IMR-90 (cell line): ENCODE data around the gene SPARC. TPM values are rescaled to one million over a fixed set of nuclear protein-coding genes. Genes with fewer than 3 reads are reported as not detected.

Experiments
- ATAC-seq: fragments of 200-7000 bp; cut with Tn5 transposase; 2 replicates; pipeline ENCODE4 v1.9.1; 2020; ENCODE audit warnings: low read depth, mild to moderate bottlenecking, moderate library complexity
- BruUV-seq: library from RNA; stranded (reverse); fragments of 400-500 nt; replicated peaks from 2 replicates; lab custom pipeline; 2021; lab: Mats Ljungman, UMichigan
- CTCF ChIA-PET: fragments of 300-600 bp; formaldehyde crosslinking; extraction: SDS; loops from one replicate; lab custom pipeline; 2021; ENCODE audit warnings: antibody characterized with exemption; lab: Yijun Ruan, JAX
- POLR2A ChIA-PET: fragments of 300-600 bp; sonication (Branson Sonifier 250); formaldehyde crosslinking; loops from one replicate; lab custom pipeline; 2022; ENCODE audit warnings: antibody characterized with exemption; ENCODE audit not compliant: unreplicated experiment; lab: Charles Lee
- DNase-seq: peaks from one replicate; pipeline ENCODE4 v3.0.0; 2013
- H2AFZ ChIP-seq: replicated peaks from 2 replicates; pipeline ENCODE3; 2013; ENCODE audit warnings: low read length, mild to moderate bottlenecking; ENCODE audit not compliant: poor library complexity
- H2AK5ac ChIP-seq: 2 replicates; pipeline ENCODE4 v1.6.1; 2013; ENCODE audit warnings: low read depth, low read length, inconsistent platforms
- H2AK9ac ChIP-seq: replicated peaks from 2 replicates; pipeline ENCODE3; 2013; ENCODE audit warnings: mild to moderate bottlenecking, low read depth, low read length, moderate library complexity; ENCODE audit not compliant: poor library complexity
- H2BK120ac ChIP-seq: 2 replicates; pipeline ENCODE4 v1.6.1; 2013; ENCODE audit warnings: low read depth, low read length, inconsistent platforms
- H2BK15ac ChIP-seq: 3 replicates; pipeline ENCODE4 v1.6.1; 2013; ENCODE audit warnings: low read depth, low read length, inconsistent platforms
- H2BK20ac ChIP-seq: 2 replicates; pipeline ENCODE4 v1.6.1; 2013; ENCODE audit warnings: low read depth, mild to moderate bottlenecking, inconsistent platforms, low read length, moderate library complexity
- H2BK5ac ChIP-seq: 2 replicates; pipeline ENCODE4 v1.6.1; 2013; ENCODE audit warnings: mild to moderate bottlenecking, low read depth, low read length, inconsistent platforms; ENCODE audit not compliant: poor library complexity, severe bottlenecking
- H3K14ac ChIP-seq: replicated peaks from 2 replicates; pipeline ENCODE4 v1.6.1; 2013; ENCODE audit warnings: low read depth, low read length, inconsistent platforms
- H3K18ac ChIP-seq: 2 replicates; pipeline ENCODE4 v1.6.1; 2013; ENCODE audit warnings: low read depth, low read length, control low read depth
- H3K23ac ChIP-seq: 2 replicates; pipeline ENCODE4 v1.6.1; 2013; ENCODE audit warnings: low read depth, low read length, inconsistent platforms
- H3K27ac ChIP-seq: 2 replicates; pipeline ENCODE4 v1.5.1; 2013; ENCODE audit warnings: mild to moderate bottlenecking, control low read depth, low read length; ENCODE audit not compliant: insufficient read depth
- H3K27me3 ChIP-seq: 2 replicates; pipeline ENCODE4 v1.6.1; 2013; ENCODE audit warnings: low read length; ENCODE audit not compliant: control insufficient read depth, insufficient read depth
- H3K36me3 ChIP-seq: 2 replicates; pipeline ENCODE4 v1.6.1; 2013; ENCODE audit warnings: low read length, mixed read lengths; ENCODE audit not compliant: control insufficient read depth, insufficient read depth
- H3K4ac ChIP-seq: 2 replicates; pipeline ENCODE4 v1.6.1; 2013; ENCODE audit warnings: low read depth, low read length, inconsistent platforms
- H3K4me1 ChIP-seq: 2 replicates; pipeline ENCODE4 v1.6.1; 2013; ENCODE audit warnings: low read length, mixed read lengths; ENCODE audit not compliant: control insufficient read depth, insufficient read depth
- H3K4me2 ChIP-seq: 2 replicates; pipeline ENCODE4 v1.6.1; 2013; ENCODE audit warnings: low read depth, mild to moderate bottlenecking, control low read depth, low read length, moderate library complexity
- H3K4me3 ChIP-seq: 2 replicates; pipeline ENCODE4 v1.5.1; 2013; ENCODE audit warnings: low read depth, mild to moderate bottlenecking, control low read depth, low read length, moderate library complexity; ENCODE audit not compliant: insufficient read depth
- H3K56ac ChIP-seq: 2 replicates; pipeline ENCODE4 v1.6.1; 2013; ENCODE audit warnings: low read length, inconsistent platforms; ENCODE audit not compliant: insufficient read depth; ENCODE audit errors: extremely low read depth
- H3K79me1 ChIP-seq, 2 experiments: 2 replicates each; pipeline ENCODE4 v1.6.1; 2013; ENCODE audit warnings: low read length in 2 of 2, inconsistent platforms in 1 of 2, low read depth in 1 of 2
- H3K9ac ChIP-seq: 2 replicates; pipeline ENCODE4 v1.6.1; 2013; ENCODE audit warnings: low read depth, low read length, control low read depth
- H3K9me1 ChIP-seq: 2 replicates; pipeline ENCODE4 v1.6.1; 2013; ENCODE audit warnings: low read length, inconsistent platforms; ENCODE audit not compliant: insufficient read depth
- H3K9me3 ChIP-seq: 2 replicates; pipeline ENCODE4 v1.6.1; 2013; ENCODE audit warnings: low read length; ENCODE audit not compliant: control insufficient read depth, insufficient read depth
- H4K20me1 ChIP-seq: 2 replicates; pipeline ENCODE4 v1.6.1; 2013; ENCODE audit warnings: low read length, inconsistent platforms; ENCODE audit not compliant: insufficient read depth
- H4K5ac ChIP-seq: 2 replicates; pipeline ENCODE4 v1.6.1; 2013; ENCODE audit warnings: mild to moderate bottlenecking, low read depth, low read length, control low read depth
- H4K8ac ChIP-seq, 2 experiments: 2 replicates each; pipeline ENCODE4 v1.6.1; 2013; ENCODE audit warnings: low read depth in 2 of 2, low read length in 2 of 2, control low read depth in 1 of 2, inconsistent platforms in 1 of 2
- H4K91ac ChIP-seq: 2 replicates; pipeline ENCODE4 v1.6.1; 2013; ENCODE audit warnings: low read depth, low read length, inconsistent platforms; ENCODE audit not compliant: insufficient read depth
- MAFK ChIP-seq: IDR thresholded peaks from 2 replicates; pipeline ENCODE4 v1.6.1; 2012; ENCODE audit warnings: low read depth, low read length, improper control_type of control experiment
- NFE2L2 ChIP-seq: fragments of 150-350 bp; IDR thresholded peaks from 2 replicates; pipeline ENCODE4 v1.6.1; 2016; ENCODE audit warnings: low read depth, mild to moderate bottlenecking, low read length
- RFX5 ChIP-seq: IDR thresholded peaks from 2 replicates; pipeline ENCODE4 v1.8.0; 2012; ENCODE audit warnings: low read depth, mild to moderate bottlenecking, low read length, moderate library complexity
- WGBS, 2 experiments: methylation state at CpG; one replicate each; pipeline versions ENCODE4 v1.1.5 to v1.1.7; 2013; ENCODE audit warnings: missing lambda C conversion rate in 2 of 2; ENCODE audit not compliant: insufficient read length in 1 of 2; ENCODE audit errors: extremely low coverage in 2 of 2; 5-methylcytosine and 5-hydroxymethylcytosine counted together
- dilution Hi-C: fragments of 300-500 bp; cut with HindIII; formaldehyde crosslinking; loops from one replicate; pipeline ENCODE4 v1.14.3; 2018; ENCODE audit warnings: low sequenced_read_pairs; ENCODE audit not compliant: unreplicated experiment
- in situ Hi-C: fragments of 300-500 bp; cut with MboI; formaldehyde crosslinking; loops from 3 replicates; pipeline ENCODE4 v1.14.3; 2019; ENCODE audit warnings: low sequenced_read_pairs, inconsistent platforms, mixed read lengths
- intact Hi-C: fragments of 100-400 bp; cut with micrococcal nuclease; formaldehyde crosslinking; loops from 2 replicates; pipeline ENCODE4 v1.10.0; 2022
- polyA plus RNA-seq, 3 experiments: library from polyadenylated mRNA; depleted of rRNA; stranded (reverse); fragments of >200 nt; gene quantifications; 2 replicates each; pipeline ENCODE4 v1.2.3, GENCODE V29; 2012; ENCODE audit warnings: low replicate concordance in 1 of 3
- total RNA-seq: library from RNA; depleted of rRNA; stranded (reverse); fragments of >200 nt; gene quantifications from 2 replicates; pipeline ENCODE4 v1.2.3, GENCODE V29; 2012
- TF ChIP-seq, protein P1 (sequence below): conservative IDR thresholded peaks from 2 replicates; pipeline ENCODE4 v1.5.1; 2012; ENCODE audit warnings: mild to moderate bottlenecking, low read depth, low read length, improper control_type of control experiment

Gene SPARC
- total and polyA plus RNA-seq, 2 of the 4 experiments (the other 2 are of a cell fraction) = 1,186 to 4,692 TPM

DNA sequence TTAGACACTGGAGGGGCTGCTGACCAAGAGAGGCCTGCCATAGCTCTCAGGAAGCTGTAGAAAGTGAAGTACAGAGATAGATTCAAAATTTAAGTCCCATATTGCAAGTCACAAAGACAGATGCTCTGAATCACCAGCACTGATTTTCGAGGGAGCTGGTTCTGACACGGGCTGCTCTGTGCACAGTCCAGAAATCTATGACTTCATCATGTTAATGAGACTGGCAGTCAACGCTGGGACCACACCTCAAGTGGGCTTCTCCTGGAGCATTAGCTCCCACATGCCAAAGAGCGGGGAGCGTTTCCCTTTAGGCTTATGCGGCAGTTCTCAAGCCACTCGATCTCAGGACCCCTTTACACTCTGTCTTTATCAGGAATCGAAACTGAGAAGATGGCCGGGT, 61.4 kb downstream of the SPARC start:
- no peak overlapping the region for H2BK120ac ChIP-seq
- H3K79me1 ChIP-seq = no peaks in the 10 kb centered on the region
- no peak overlapping the region for H3K18ac ChIP-seq
- no peak overlapping the region for H2BK5ac ChIP-seq
- no peak overlapping the region for H2BK20ac ChIP-seq
- no peak overlapping the region for H3K9ac ChIP-seq
- H4K5ac ChIP-seq = no peak overlapping the region
- no peak overlapping the region for H2BK15ac ChIP-seq
- POLR2A ChIA-PET = no interaction called here
- no peak overlapping the region for H3K56ac ChIP-seq
- ATAC-seq = no peak
- WGBS, 2 experiments = 64% methylated on average over 2 of the region's 9 CpGs; no CpG with 5 or more reads in 1 of the 2 experiments
- H3K9me1 ChIP-seq = no peaks in the 10 kb centered on the region
- no peak overlapping the region for H2AK5ac ChIP-seq
- dilution Hi-C loops (no loop called here), in situ Hi-C loops (loop anchor here (10.0 kb wide), 1 partner anchor 190 kb away; no protein-coding TSS in a partner anchor), intact Hi-C loops (no loop called here)
- no peak overlapping the region for H4K8ac ChIP-seq
- H3K4me1 ChIP-seq = no peaks in the 10 kb centered on the region
- H4K91ac ChIP-seq = no peak overlapping the region
- no peak overlapping the region for H3K27ac ChIP-seq
- no peaks in the 10 kb centered on the region for H3K36me3 ChIP-seq
- no peak for DNase-seq
- CTCF ChIA-PET = interaction anchor here (1.7 kb wide), 1 partner anchor 34 kb away, joined by 4 read pairs; no protein-coding TSS in a partner anchor
- H3K9me3 ChIP-seq = no peaks in the 10 kb centered on the region
- no peak overlapping the region for H2AK9ac ChIP-seq
- no peak overlapping the region for H2AFZ ChIP-seq
- no peak overlapping the region for H3K14ac ChIP-seq
- no peak overlapping the region for H3K4ac ChIP-seq
- peaks cover 26% of the 10 kb centered on the region for H3K27me3 ChIP-seq
- no peak overlapping the region for H3K4me3 ChIP-seq
- H3K4me2 ChIP-seq = no peak overlapping the region
- BruUV-seq = no TSS peak
- H4K20me1 ChIP-seq = no peaks in the 10 kb centered on the region
- H3K23ac ChIP-seq = no peak overlapping the region
- TF ChIP-seq NFE2L2 (no peak), MAFK (no peak), RFX5 (no peak)
- TF ChIP-seq, protein P1, sequence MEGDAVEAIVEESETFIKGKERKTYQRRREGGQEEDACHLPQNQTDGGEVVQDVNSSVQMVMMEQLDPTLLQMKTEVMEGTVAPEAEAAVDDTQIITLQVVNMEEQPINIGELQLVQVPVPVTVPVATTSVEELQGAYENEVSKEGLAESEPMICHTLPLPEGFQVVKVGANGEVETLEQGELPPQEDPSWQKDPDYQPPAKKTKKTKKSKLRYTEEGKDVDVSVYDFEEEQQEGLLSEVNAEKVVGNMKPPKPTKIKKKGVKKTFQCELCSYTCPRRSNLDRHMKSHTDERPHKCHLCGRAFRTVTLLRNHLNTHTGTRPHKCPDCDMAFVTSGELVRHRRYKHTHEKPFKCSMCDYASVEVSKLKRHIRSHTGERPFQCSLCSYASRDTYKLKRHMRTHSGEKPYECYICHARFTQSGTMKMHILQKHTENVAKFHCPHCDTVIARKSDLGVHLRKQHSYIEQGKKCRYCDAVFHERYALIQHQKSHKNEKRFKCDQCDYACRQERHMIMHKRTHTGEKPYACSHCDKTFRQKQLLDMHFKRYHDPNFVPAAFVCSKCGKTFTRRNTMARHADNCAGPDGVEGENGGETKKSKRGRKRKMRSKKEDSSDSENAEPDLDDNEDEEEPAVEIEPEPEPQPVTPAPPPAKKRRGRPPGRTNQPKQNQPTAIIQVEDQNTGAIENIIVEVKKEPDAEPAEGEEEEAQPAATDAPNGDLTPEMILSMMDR = no peak
